H9 (cell line): ENCODE results near the gene LRP1-AS. TPM values are rescaled to one million over a fixed set of nuclear protein-coding genes. Genes with fewer than 3 reads are reported as not detected.

ENCODE experiments used
- DNase-seq: peaks from one replicate; pipeline ENCODE4 v3.0.0-alpha.2; 2017
- H2AFZ ChIP-seq: one replicate; pipeline ENCODE4 v1.6.1; 2013; ENCODE audit warnings: mild to moderate bottlenecking, low read length, control low read depth, moderate library complexity
- H2AK5ac ChIP-seq: 2 replicates; pipeline ENCODE4 v1.6.1; 2013; ENCODE audit warnings: low read length, control low read depth, mixed read lengths; ENCODE audit not compliant: insufficient read length
- H2BK120ac ChIP-seq: one replicate; pipeline ENCODE4 v1.6.1; 2013; ENCODE audit warnings: low read depth, mild to moderate bottlenecking, low read length, control low read depth, inconsistent platforms; ENCODE audit not compliant: poor library complexity, severe bottlenecking
- H2BK12ac ChIP-seq: 2 replicates; pipeline ENCODE4 v1.6.1; 2013; ENCODE audit warnings: low read length, control low read depth, mixed read lengths, low read depth; ENCODE audit not compliant: insufficient read length
- H2BK15ac ChIP-seq: 2 replicates; pipeline ENCODE4 v1.6.1; 2013; ENCODE audit warnings: low read depth, low read length, control low read depth
- H2BK20ac ChIP-seq: one replicate; pipeline ENCODE4 v1.6.1; 2013; ENCODE audit warnings: low read depth, mild to moderate bottlenecking, low read length, control low read depth, inconsistent platforms; ENCODE audit not compliant: poor library complexity, severe bottlenecking
- H2BK5ac ChIP-seq: 2 replicates; pipeline ENCODE4 v1.6.1; 2013; ENCODE audit warnings: low read length, control low read depth, mixed read lengths; ENCODE audit not compliant: insufficient read length
- H3K14ac ChIP-seq: 2 replicates; pipeline ENCODE4 v1.6.1; 2013; ENCODE audit warnings: low read length, control low read depth; ENCODE audit not compliant: insufficient read depth
- H3K18ac ChIP-seq: 2 replicates; pipeline ENCODE4 v1.6.1; 2013; ENCODE audit warnings: low read depth, mild to moderate bottlenecking, mixed read lengths, low read length, control low read depth; ENCODE audit not compliant: insufficient read length
- H3K23ac ChIP-seq: 2 replicates; pipeline ENCODE4 v1.6.1; 2013; ENCODE audit warnings: low read length, control low read depth, mixed read lengths, low read depth; ENCODE audit not compliant: insufficient read length
- H3K23me2 ChIP-seq: 2 replicates; pipeline ENCODE4 v1.6.1; 2013; ENCODE audit warnings: low read depth, mild to moderate bottlenecking, mixed read lengths, low read length, control low read depth; ENCODE audit not compliant: insufficient read length, poor library complexity, severe bottlenecking
- H3K27ac ChIP-seq: 2 replicates; pipeline ENCODE4 v1.5.1; 2013; ENCODE audit warnings: low read length, control low read depth, mixed read lengths, low read depth; ENCODE audit not compliant: insufficient read length
- H3K27me3 ChIP-seq: 2 replicates; pipeline ENCODE4 v1.6.1; 2013; ENCODE audit warnings: low read length, control low read depth, inconsistent platforms; ENCODE audit not compliant: insufficient read depth
- H3K4ac ChIP-seq: 2 replicates; pipeline ENCODE4 v1.6.1; 2013; ENCODE audit warnings: low read depth, mild to moderate bottlenecking, control low read depth, inconsistent platforms, low read length, moderate library complexity
- H3K4me1 ChIP-seq: 2 replicates; pipeline ENCODE4 v1.6.1; 2013; ENCODE audit warnings: low read length, control low read depth, inconsistent platforms; ENCODE audit not compliant: insufficient read depth
- H3K4me2 ChIP-seq: 2 replicates; pipeline ENCODE4 v1.6.1; 2013; ENCODE audit warnings: low read length, control low read depth, mixed read lengths; ENCODE audit not compliant: insufficient read length, insufficient read depth
- H3K56ac ChIP-seq: 2 replicates; pipeline ENCODE4 v1.6.1; 2013; ENCODE audit warnings: low read depth, mild to moderate bottlenecking, mixed read lengths, low read length, control low read depth; ENCODE audit not compliant: insufficient read length
- H3K79me1 ChIP-seq: 2 replicates; pipeline ENCODE4 v1.6.1; 2013; ENCODE audit warnings: low read depth, mild to moderate bottlenecking, moderate library complexity, low read length, control low read depth, inconsistent platforms; ENCODE audit not compliant: insufficient read depth, poor library complexity, severe bottlenecking
- H3K79me2 ChIP-seq: 2 replicates; pipeline ENCODE4 v1.6.1; 2013; ENCODE audit warnings: low read length, control low read depth, inconsistent platforms; ENCODE audit not compliant: insufficient read depth
- H3K9ac ChIP-seq: 2 replicates; pipeline ENCODE4 v1.6.1; 2013; ENCODE audit warnings: low read length, control low read depth, mixed read lengths; ENCODE audit not compliant: insufficient read length; ENCODE audit errors: extremely low read depth
- H3K9me3 ChIP-seq: one replicate; pipeline ENCODE4 v1.6.1; 2013; ENCODE audit warnings: low read depth, low read length, inconsistent platforms; ENCODE audit not compliant: control insufficient read depth
- H3T11ph ChIP-seq: one replicate; pipeline ENCODE4 v1.6.1; 2013; ENCODE audit warnings: mild to moderate bottlenecking, low read length, control low read depth, inconsistent platforms
- H4K20me1 ChIP-seq: one replicate; pipeline ENCODE4 v1.6.1; 2013; ENCODE audit not compliant: control insufficient read depth, insufficient read length, insufficient read depth
- H4K5ac ChIP-seq: 2 replicates; pipeline ENCODE4 v1.6.1; 2013; ENCODE audit warnings: low read depth, mild to moderate bottlenecking, mixed read lengths, low read length, control low read depth; ENCODE audit not compliant: insufficient read length
- H4K8ac ChIP-seq: replicated peaks from 2 replicates; pipeline ENCODE4 v1.6.1; 2013; ENCODE audit warnings: low read length, control low read depth, mixed read lengths, low read depth; ENCODE audit not compliant: insufficient read length
- H4K91ac ChIP-seq: 2 replicates; pipeline ENCODE4 v1.6.1; 2013; ENCODE audit warnings: low read depth, mild to moderate bottlenecking, moderate library complexity, mixed read lengths, low read length, control low read depth; ENCODE audit not compliant: insufficient read length
- H3K27ac Mint-ChIP-seq, 3 experiments: 2 replicates in 2 of 3; 3 replicates in 1 of 3; pipeline ENCODE4 v1.8.0; 2020 to 2021; ENCODE audit warnings: mixed read lengths in 3 of 3, mild to moderate bottlenecking in 1 of 3, moderate library complexity in 1 of 3
- H3K27me3 Mint-ChIP-seq: 2 replicates; pipeline ENCODE4 v1.8.0; 2021; ENCODE audit warnings: low read depth, mild to moderate bottlenecking, moderate library complexity, mixed read lengths
- H3K36me3 Mint-ChIP-seq, 3 experiments: 2 replicates in 2 of 3; 3 replicates in 1 of 3; pipeline ENCODE4 v1.8.0; 2020 to 2021; ENCODE audit warnings: low read depth in 3 of 3, mixed read lengths in 3 of 3; ENCODE audit not compliant: insufficient read depth in 1 of 3
- H3K4me1 Mint-ChIP-seq, 2 experiments: 2 replicates each; pipeline ENCODE4 v1.8.0; 2020; ENCODE audit warnings: mixed read lengths in 2 of 2
- H3K4me3 Mint-ChIP-seq, 2 experiments: 2 replicates in 1 of 2; 3 replicates in 1 of 2; pipeline ENCODE4 v1.8.0; 2020 to 2021; ENCODE audit warnings: mild to moderate bottlenecking in 2 of 2, mixed read lengths in 2 of 2, moderate library complexity in 1 of 2
- H3K9me3 Mint-ChIP-seq, 2 experiments: 2 replicates in 1 of 2; 3 replicates in 1 of 2; pipeline ENCODE4 v1.8.0; 2020; ENCODE audit warnings: mild to moderate bottlenecking in 2 of 2, mixed read lengths in 2 of 2, moderate library complexity in 1 of 2
- CTCF ChIP-seq: fragments of 200-600 bp; sonication (generic); conservative IDR thresholded peaks from 3 replicates; pipeline ENCODE4 v1.8.0; 2021; ENCODE audit warnings: antibody characterized with exemption, mild to moderate bottlenecking
- WGBS: extraction: QIAGEN DNeasy Blood & Tissue Kit; methylation state at CpG from one replicate; pipeline ENCODE4 v1.1.7; 2013; ENCODE audit warnings: missing lambda C conversion rate, low lambda C conversion rate, mixed read lengths; ENCODE audit not compliant: insufficient read length; ENCODE audit errors: extremely low coverage; 5-methylcytosine and 5-hydroxymethylcytosine counted together
- total RNA-seq: library from RNA; stranded (reverse); gene quantifications from 2 replicates; pipeline ENCODE4 v1.2.1, GENCODE V29; 2021

LRP1-AS gene
- total RNA-seq, 1 experiment from 2014 or later = not detected

- H3K14ac ChIP-seq = no peak overlapping the region
- no peak overlapping the region for H2BK20ac ChIP-seq
- H3K4me2 ChIP-seq = no peak overlapping the region
- H3K36me3 Mint-ChIP-seq = peaks cover 0 to 8% (median 0%) of the 10 kb centered on the region in 3 experiments; a peak in 2 of 7 replicates
- H3K4me1 ChIP-seq = peaks cover 31% of the 10 kb centered on the region
- H3K4ac ChIP-seq = no peak overlapping the region
- H3K18ac ChIP-seq = no peak overlapping the region
- H2AFZ ChIP-seq = no peak overlapping the region
- no CpG with 5 or more reads among the region's 2 CpGs for WGBS
- H3K23me2 ChIP-seq = peaks cover 7% of the 10 kb centered on the region
- no peaks in the 10 kb centered on the region for H3K27me3 ChIP-seq
- H3K27ac Mint-ChIP-seq = 0 out of 7 replicates have a peak overlapping the region, but pooled peaks of 1 of the 3 experiments have one; percentile 37
- peaks cover 23% of the 10 kb centered on the region; the same call in 1 of the 2 replicates for H3K79me2 ChIP-seq
- no peaks in the 10 kb centered on the region for H3K9me3 Mint-ChIP-seq
- no peak overlapping the region for H3K27ac ChIP-seq
- no peak for DNase-seq
- no peak for TF ChIP-seq CTCF
- H3K4me1 Mint-ChIP-seq = peaks cover 73 to 74% of the 10 kb centered on the region in 2 experiments
- no peaks in the 10 kb centered on the region for H3K27me3 Mint-ChIP-seq
- H3K79me1 ChIP-seq = peaks cover 11% of the 10 kb centered on the region
- H3T11ph ChIP-seq = no peak overlapping the region
- no peaks in the 10 kb centered on the region for H3K9me3 ChIP-seq
- H2AK5ac ChIP-seq = no peak overlapping the region
- H2BK12ac ChIP-seq = no peak overlapping the region
- H2BK5ac ChIP-seq = no peak overlapping the region
- H4K5ac ChIP-seq = no peak overlapping the region
- H2BK15ac ChIP-seq = no peak overlapping the region
- H3K9ac ChIP-seq = no peak overlapping the region
- no peaks in the 10 kb centered on the region for H4K20me1 ChIP-seq
- H4K91ac ChIP-seq = no peak overlapping the region
- no peak overlapping the region for H2BK120ac ChIP-seq
- H3K23ac ChIP-seq = no peak overlapping the region
- H3K4me3 Mint-ChIP-seq = peak overlapping the region; percentile 86 to 91; a peak in 4 of 5 replicates
- no peak overlapping the region for H3K56ac ChIP-seq
- no peak overlapping the region for H4K8ac ChIP-seq
Measured at GRCh38 chr12:57130941-57131340, 16.5 kb downstream of the LRP1-AS start.
